Endodermal cell (in vitro differentiated cells): ENCODE data around the gene CORO1C. TPM values are rescaled to one million over a fixed set of nuclear protein-coding genes. Genes with fewer than 3 reads are reported as not detected.

ENCODE experiments used
- DNase-seq: peaks from one replicate; pipeline ENCODE4 v3.0.0-alpha.2; 2017
- H3K27ac ChIP-seq: 2 replicates; pipeline ENCODE4 v1.5.1; 2013; ENCODE audit warnings: mild to moderate bottlenecking, low read depth, low read length, moderate library complexity
- H3K27me3 ChIP-seq: 2 replicates; pipeline ENCODE4 v1.6.1; 2013; ENCODE audit warnings: mild to moderate bottlenecking, low read length, moderate library complexity; ENCODE audit not compliant: insufficient read depth, control insufficient read depth, poor library complexity, severe bottlenecking
- H3K36me3 ChIP-seq: 2 replicates; pipeline ENCODE4 v1.7.0; 2013; ENCODE audit warnings: mild to moderate bottlenecking, low read length, moderate library complexity; ENCODE audit not compliant: control insufficient read depth, insufficient read depth
- H3K4me1 ChIP-seq: one replicate; pipeline ENCODE4 v1.7.0; 2013; ENCODE audit warnings: low read length; ENCODE audit not compliant: control insufficient read depth, insufficient read depth
- H3K4me3 ChIP-seq: 2 replicates; pipeline ENCODE4 v1.5.1; 2013; ENCODE audit warnings: mild to moderate bottlenecking, low read length, moderate library complexity
- H3K9ac ChIP-seq: 2 replicates; pipeline ENCODE4 v1.6.1; 2013; ENCODE audit warnings: mild to moderate bottlenecking, low read length, moderate library complexity; ENCODE audit not compliant: poor library complexity, severe bottlenecking; ENCODE audit errors: extremely low read depth
- H3K9me3 ChIP-seq: 2 replicates; pipeline ENCODE4 v1.6.1; 2013; ENCODE audit warnings: mild to moderate bottlenecking, low read length, moderate library complexity; ENCODE audit not compliant: control insufficient read depth
- H3K27ac Mint-ChIP-seq: 2 replicates; pipeline ENCODE4 v1.8.0; 2020; ENCODE audit warnings: mixed read lengths
- H3K27me3 Mint-ChIP-seq: 2 replicates; pipeline ENCODE4 v1.8.0; 2021; ENCODE audit warnings: mild to moderate bottlenecking, mixed read lengths; ENCODE audit not compliant: insufficient read depth
- H3K36me3 Mint-ChIP-seq: 2 replicates; pipeline ENCODE4 v1.8.0; 2020; ENCODE audit warnings: low read depth, mixed read lengths
- H3K4me1 Mint-ChIP-seq: 2 replicates; pipeline ENCODE4 v1.8.0; 2020; ENCODE audit warnings: mixed read lengths
- H3K4me3 Mint-ChIP-seq: 2 replicates; pipeline ENCODE4 v1.8.0; 2020; ENCODE audit warnings: mild to moderate bottlenecking, moderate library complexity, mixed read lengths
- H3K9me3 Mint-ChIP-seq: 2 replicates; pipeline ENCODE4 v1.8.0; 2020; ENCODE audit warnings: mild to moderate bottlenecking, mixed read lengths
- CTCF ChIP-seq: fragments of 200-600 bp; sonication (generic); conservative IDR thresholded peaks from 2 replicates; pipeline ENCODE4 v1.5.0; 2021; ENCODE audit warnings: antibody characterized with exemption, mild to moderate bottlenecking
- WGBS, 2 experiments: methylation state at CpG; one replicate each; pipeline versions ENCODE4 v1.1.5 to v1.1.7; 2013; ENCODE audit warnings: missing lambda C conversion rate in 2 of 2, mixed read lengths in 1 of 2; ENCODE audit not compliant: insufficient coverage in 1 of 2, insufficient read length in 1 of 2; 5-methylcytosine and 5-hydroxymethylcytosine counted together
- microRNA-seq: library from miRNA; unstranded; fragments of <30 nt; microRNA quantifications from one replicate; pipeline ENCODE4 v1.2.0, GENCODE V29; 2020; ENCODE audit warnings: borderline microRNAs expressed
- total RNA-seq, 2 donors: library from RNA; stranded (reverse); fragmentation: NEBNext Ultra II Directional in 1 of 2; extraction: Animal tissue kit (Norgen Biotek cat#: 25700) in 1 of 2; gene quantifications; 2 replicates in 1 of 2; 3 replicates in 1 of 2; pipeline ENCODE4 v1.2.1, GENCODE V29; 2021

Gene CORO1C
- total RNA-seq, 2 donors from 2014 or later: 122 to 125 TPM

GRCh38 chr12:108595711-108596647, 135.3 kb downstream of the CORO1C start:
- Mint-ChIP-seq H3K9me3 (no peaks in the 10 kb centered on the region), H3K27ac (no peak overlapping the region), H3K36me3 (no peaks in the 10 kb centered on the region), H3K4me3 (no peak overlapping the region), H3K27me3 (peaks cover 2% of the 10 kb centered on the region), H3K4me1 (no peaks in the 10 kb centered on the region)
- Histone ChIP-seq H3K9me3 (no peaks in the 10 kb centered on the region), H3K27ac (no peak overlapping the region), H3K4me1 (no peaks in the 10 kb centered on the region), H3K36me3 (no peaks in the 10 kb centered on the region), H3K27me3 (no peaks in the 10 kb centered on the region), H3K4me3 (no peak overlapping the region), H3K9ac (no peak overlapping the region)
- no peak for TF ChIP-seq CTCF
- no peak for DNase-seq
- 87 to 92% methylated on average over 10 to 17 of the region's 17 CpGs for WGBS, 2 experiments

Small RNA genes lying within 50 kb of the gene (microRNA-seq; reads per million reads assigned to microRNA genes)
- not detected for gene MIR4496

Other genes with a start within 250 kb of the CORO1C start
- 1 to 10 TPM; 6.2 to 6.8 TPM for gene FICD, start 216.2 kb downstream of the CORO1C start, total RNA-seq
- gene SART3, start 170.3 kb downstream of the CORO1C start, total RNA-seq: 10 to 100 TPM; 83.5 to 86.2 TPM
- gene ISCU, start 168.9 kb downstream of the CORO1C start, total RNA-seq: 10 to 100 TPM; 63.1 to 66.0 TPM
- gene TMEM119, start 133.4 kb downstream of the CORO1C start, total RNA-seq: under 1 TPM; 0.11 to 0.15 TPM
- under 1 TPM in 1 of 2 donors, not detected in 1; 0.13 TPM for gene SELPLG, start 97.6 kb downstream of the CORO1C start, total RNA-seq
- gene SSH1, start 126.1 kb upstream of the CORO1C start, total RNA-seq: 10 to 100 TPM; 27.1 to 28.3 TPM
- gene DAO, start 148.6 kb upstream of the CORO1C start, total RNA-seq: not detected